BLaER1 treated with 17β-estradiol and CSF1 and Interleukin-3, amounts not matched to agents 10 nM and 100 nM (cell line): ENCODE measurements around the gene FAM186B.
A peak's percentile ranks its signal among the peaks of the same experiment; 100 is the strongest.

Experiments used
- H3K27ac ChIP-seq, 11 experiments: shearing (Covaris generic); formaldehyde crosslinking; 2 replicates each; pipeline ENCODE4 v1.8.1; 2022
- H3K27me3 ChIP-seq, 11 experiments: shearing (Covaris generic); formaldehyde crosslinking; 2 replicates each; pipeline ENCODE4 v1.8.1; 2022
- H3K36me3 ChIP-seq, 11 experiments: shearing (Covaris generic); formaldehyde crosslinking; 2 replicates each; pipeline ENCODE4 v1.8.1; 2022
- H3K4me1 ChIP-seq, 10 experiments: shearing (Covaris generic); formaldehyde crosslinking; 2 replicates each; pipeline ENCODE4 v1.8.1; 2022
- H3K4me2 ChIP-seq, 11 experiments: shearing (Covaris generic); formaldehyde crosslinking; 2 replicates each; pipeline ENCODE4 v1.8.1; 2022
- H3K4me3 ChIP-seq, 10 experiments: shearing (Covaris generic); formaldehyde crosslinking; 2 replicates each; pipeline ENCODE4 v1.8.1; 2022
- H3K9ac ChIP-seq, 11 experiments: shearing (Covaris generic); formaldehyde crosslinking; 2 replicates each; pipeline ENCODE4 v1.8.1; 2022
- H3K9me3 ChIP-seq, 11 experiments: shearing (Covaris generic); formaldehyde crosslinking; replicated peaks in 1 of 11; 2 replicates each; pipeline ENCODE4 v1.8.1; 2022
- H4K20me1 ChIP-seq, 11 experiments: shearing (Covaris generic); formaldehyde crosslinking; 2 replicates each; pipeline ENCODE4 v1.8.1; 2022
- Cebpa-rat ChIP-seq, 11 experiments: shearing (Covaris generic); IDR thresholded peaks; 2 replicates each; pipeline ENCODE4 v1.8.1; 2022

FAM186B gene

DNA sequence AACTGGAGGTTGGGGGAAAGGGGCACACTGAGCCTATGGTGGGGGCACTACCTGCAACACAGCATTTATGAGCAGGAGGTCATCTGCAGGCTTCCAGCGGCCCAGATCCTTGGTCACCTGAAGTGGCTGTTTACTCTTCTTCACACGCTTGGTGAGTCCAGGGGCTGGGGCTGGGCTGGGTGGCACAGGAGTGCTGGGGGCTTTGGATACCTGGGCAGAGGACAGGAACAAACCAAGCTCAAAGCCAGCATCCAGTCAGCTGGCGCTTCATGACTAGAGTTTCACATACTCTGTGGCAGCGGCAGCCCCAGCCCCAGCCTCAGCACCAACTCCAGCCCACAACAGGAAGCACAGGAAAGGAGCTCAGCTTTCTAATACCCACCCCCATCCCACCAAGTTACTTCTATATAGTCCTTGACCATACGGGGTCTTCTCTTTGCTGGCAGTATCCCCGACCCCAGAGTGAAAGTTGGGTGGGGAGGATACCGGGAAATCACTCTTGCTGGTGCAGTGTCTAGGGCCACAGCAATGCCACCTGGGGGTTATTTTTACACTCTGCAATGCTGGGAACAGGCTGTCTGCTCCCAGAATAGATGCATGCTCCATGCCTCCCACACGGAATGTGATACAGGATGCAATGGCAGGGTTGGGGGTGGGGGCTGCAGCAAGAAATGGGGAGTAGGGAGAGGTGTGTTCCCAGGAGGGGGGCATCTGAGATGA is 40.6 kb downstream of the FAM186B start:
- Histone ChIP-seq H3K4me1 (peaks cover 67 to 80% (median 70%) of the 10 kb centered on the region in 10 experiments), H3K27ac (peak overlapping the region in 3 of 11 experiments; percentile 3 to 13 (median 9); a peak in 1 of 22 replicates), H3K4me2 (peak overlapping the region; percentile 66 to 100 (median 94)), H4K20me1 (peaks cover 0 to 60% (median 25%) of the 10 kb centered on the region in 11 experiments; a peak in 14 of 22 replicates), H3K9me3 (no peaks in the 10 kb centered on the region), H3K27me3 (no peaks in the 10 kb centered on the region), H3K4me3 (peak overlapping the region in 1 of 10 experiments; percentile 2; a peak in 2 of 20 replicates), H3K9ac (peak overlapping the region in 9 of 11 experiments; percentile 13 to 49 (median 31); a peak in 8 of 22 replicates), H3K36me3 (peaks cover 50 to 66% (median 54%) of the 10 kb centered on the region in 11 experiments)
- TF ChIP-seq Cebpa-rat (IDR thresholded peaks at IDR 0.05): no peak

DNA sequence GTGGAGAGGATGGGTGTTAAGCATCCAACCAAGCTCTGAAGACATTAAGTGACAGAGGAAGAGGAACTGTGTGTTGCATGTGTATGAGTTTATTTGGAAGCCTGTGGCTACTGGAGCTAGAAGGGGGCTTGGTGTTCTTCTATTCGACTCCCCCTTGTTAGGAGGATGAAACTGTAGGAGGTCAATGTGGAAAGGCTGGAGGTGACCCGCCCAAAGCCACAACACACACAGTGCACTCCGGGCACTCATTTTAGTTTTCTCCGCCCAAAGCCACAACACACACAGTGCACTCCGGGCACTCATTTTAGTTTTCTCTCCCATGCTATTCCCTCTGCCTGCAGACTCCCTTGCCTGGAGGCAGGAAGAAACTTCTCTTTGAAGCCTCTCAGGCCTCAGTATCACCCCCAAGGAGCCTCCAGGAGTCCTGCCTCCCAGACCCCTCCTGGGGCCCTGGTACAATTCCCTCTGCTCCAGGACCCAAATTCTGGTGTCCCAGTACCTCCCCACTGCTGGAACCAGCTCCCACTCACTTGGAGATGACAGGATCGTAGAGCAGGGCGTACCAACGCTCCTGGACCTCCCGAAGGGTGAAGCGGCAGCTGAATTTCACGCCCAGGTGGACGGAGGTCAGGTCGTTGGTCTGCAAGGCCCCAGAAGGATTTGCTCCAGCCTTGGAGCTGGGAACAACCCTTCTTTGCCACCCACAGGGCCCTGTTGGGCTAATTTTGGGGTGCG is 41.3 kb downstream of the FAM186B start:
- Histone ChIP-seq H3K36me3 (peaks cover 57 to 73% (median 62%) of the 10 kb centered on the region in 11 experiments), H3K4me1 (peaks cover 59 to 73% (median 63%) of the 10 kb centered on the region in 10 experiments), H3K4me2 (peak overlapping the region; percentile 66 to 100 (median 94)), H3K9ac (peak overlapping the region in 5 of 11 experiments; percentile 17 to 44 (median 33); a peak in 7 of 22 replicates), H3K27me3 (no peaks in the 10 kb centered on the region), H4K20me1 (peaks cover 0 to 67% (median 25%) of the 10 kb centered on the region in 11 experiments; a peak in 14 of 22 replicates), H3K9me3 (no peaks in the 10 kb centered on the region), H3K4me3 (no peak overlapping the region; a peak in 1 of 20 replicates), H3K27ac (peak overlapping the region in 3 of 11 experiments; percentile 3 to 13 (median 9); a peak in 1 of 22 replicates)
- TF ChIP-seq Cebpa-rat (IDR thresholded peaks at IDR 0.05): no peak

GRCh38 chr12:49562831-49563230 is 42.6 kb downstream of the FAM186B start:
- no peak for TF ChIP-seq Cebpa-rat (IDR thresholded peaks at IDR 0.05)
- H3K4me2 ChIP-seq: peak overlapping the region; percentile 28 to 99 (median 80)
- no peak overlapping the region; a peak in 1 of 22 replicates for H3K27ac ChIP-seq
- peak overlapping the region in 5 of 11 experiments; percentile 16 to 37 (median 32); a peak in 7 of 22 replicates for H3K9ac ChIP-seq
- H3K4me1 ChIP-seq: peaks cover 56 to 69% (median 59%) of the 10 kb centered on the region in 10 experiments
- H4K20me1 ChIP-seq: peaks cover 0 to 79% (median 26%) of the 10 kb centered on the region in 11 experiments; a peak in 14 of 22 replicates
- H3K36me3 ChIP-seq: peaks cover 70 to 86% (median 74%) of the 10 kb centered on the region in 11 experiments
- H3K27me3 ChIP-seq: no peaks in the 10 kb centered on the region
- H3K4me3 ChIP-seq: 0 out of 20 replicates have a peak overlapping the region, but pooled peaks of 1 of the 10 experiments have one; percentile 7
- no peaks in the 10 kb centered on the region for H3K9me3 ChIP-seq

- Histone ChIP-seq H3K27me3 (no peaks in the 10 kb centered on the region), H3K9me3 (no peaks in the 10 kb centered on the region), H3K4me2 (peak overlapping the region; percentile 28 to 99 (median 80)), H4K20me1 (peaks cover 0 to 85% (median 32%) of the 10 kb centered on the region in 11 experiments; a peak in 14 of 22 replicates), H3K4me3 (no peak overlapping the region), H3K9ac (peak overlapping the region in 5 of 11 experiments; percentile 16 to 40 (median 32); a peak in 8 of 22 replicates), H3K27ac (peak overlapping the region in 4 of 11 experiments; percentile 7 to 8 (median 8); a peak in 2 of 22 replicates), H3K4me1 (peaks cover 53 to 67% (median 57%) of the 10 kb centered on the region in 10 experiments), H3K36me3 (peaks cover 76 to 92% (median 80%) of the 10 kb centered on the region in 11 experiments)
- TF ChIP-seq Cebpa-rat (IDR thresholded peaks at IDR 0.05): no peak
These were observed 43.2 kb downstream of the FAM186B start for GRCh38 chr12:49562233-49562632.

- H3K4me2 ChIP-seq: no peak overlapping the region
- H3K9ac ChIP-seq: no peak overlapping the region
- H3K4me3 ChIP-seq: no peak overlapping the region
- peak overlapping the region in 1 of 11 experiments; percentile 28; a peak in 1 of 22 replicates for H3K27ac ChIP-seq
- no peak for TF ChIP-seq Cebpa-rat (IDR thresholded peaks at IDR 0.05)
- peaks cover 91 to 100% (median 94%) of the 10 kb centered on the region in 11 experiments for H3K36me3 ChIP-seq
- no peaks in the 10 kb centered on the region for H3K27me3 ChIP-seq
- peaks cover 39 to 52% (median 42%) of the 10 kb centered on the region in 10 experiments for H3K4me1 ChIP-seq
- peaks cover 0 to 90% (median 32%) of the 10 kb centered on the region in 11 experiments; a peak in 14 of 22 replicates for H4K20me1 ChIP-seq
- no peaks in the 10 kb centered on the region for H3K9me3 ChIP-seq
These were observed 44.7 kb downstream of the FAM186B start for GRCh38 chr12:49560695-49561094.

DNA sequence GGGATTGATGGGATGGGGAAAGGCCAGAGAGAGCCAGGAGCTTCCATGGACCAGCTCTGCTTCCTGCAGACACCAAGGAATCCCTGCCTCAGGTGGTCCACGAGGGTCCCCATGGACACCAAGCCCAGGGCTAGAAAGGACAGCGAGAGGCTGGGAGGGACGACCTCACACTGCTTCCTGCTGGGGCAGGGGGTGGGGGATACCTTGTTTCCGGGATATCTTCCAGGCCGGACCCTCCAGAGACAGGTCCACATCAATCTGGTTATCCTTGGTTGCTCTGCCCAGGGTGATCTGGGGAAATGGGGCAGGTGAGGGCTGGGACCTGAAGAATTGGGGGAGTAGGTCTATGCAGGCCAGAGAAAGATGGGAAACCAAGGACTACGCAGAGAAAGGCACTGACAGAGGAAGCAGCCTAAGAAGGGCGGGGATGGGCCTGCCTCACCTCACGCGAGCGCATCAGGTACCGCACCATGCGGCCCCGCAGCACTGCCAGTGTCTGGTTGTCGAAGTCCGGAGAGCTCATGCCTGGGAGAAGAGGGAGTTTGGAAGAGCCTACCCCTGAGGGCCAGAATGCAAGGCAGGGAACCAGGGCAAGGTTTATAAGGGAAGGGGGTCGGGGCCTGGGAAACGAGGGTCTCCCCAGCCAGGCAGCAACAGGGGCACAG is 46.3 kb downstream of the FAM186B start:
- Histone ChIP-seq H4K20me1 (peaks cover 0 to 77% (median 16%) of the 10 kb centered on the region in 11 experiments; a peak in 13 of 22 replicates), H3K9me3 (no peaks in the 10 kb centered on the region), H3K27ac (no peak overlapping the region), H3K4me2 (no peak overlapping the region), H3K4me1 (peaks cover 24 to 41% (median 29%) of the 10 kb centered on the region in 10 experiments), H3K27me3 (no peaks in the 10 kb centered on the region), H3K9ac (no peak overlapping the region), H3K4me3 (no peak overlapping the region), H3K36me3 (peaks cover 83 to 88% (median 86%) of the 10 kb centered on the region in 11 experiments)
- no peak for TF ChIP-seq Cebpa-rat (IDR thresholded peaks at IDR 0.05)

DNA sequence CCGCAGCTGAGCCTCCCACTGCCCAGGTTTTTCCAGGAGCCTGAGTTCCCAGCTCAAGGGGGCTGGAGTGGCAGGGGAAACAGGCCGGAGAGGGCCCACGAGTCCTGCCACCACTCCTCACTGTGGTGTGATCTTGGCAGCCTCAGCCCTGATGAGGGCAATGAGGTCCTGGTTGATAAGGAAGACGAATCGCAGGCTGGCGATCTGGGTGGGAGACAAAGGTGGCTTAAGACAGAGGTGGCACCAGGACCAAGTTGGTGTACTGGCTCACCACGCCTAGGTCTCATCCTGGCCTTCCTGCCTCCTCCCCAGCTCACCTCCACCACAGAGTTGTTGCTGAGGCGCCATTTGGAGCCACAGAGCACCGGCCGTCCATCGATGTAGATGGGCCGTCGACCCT is 46.9 kb downstream of the FAM186B start:
- H3K27me3 ChIP-seq: no peaks in the 10 kb centered on the region
- H3K4me2 ChIP-seq: no peak overlapping the region
- peaks cover 77 to 82% (median 80%) of the 10 kb centered on the region in 11 experiments for H3K36me3 ChIP-seq
- no peak overlapping the region for H3K9ac ChIP-seq
- peaks cover 0 to 71% (median 10%) of the 10 kb centered on the region in 11 experiments; a peak in 11 of 22 replicates for H4K20me1 ChIP-seq
- H3K4me1 ChIP-seq: peaks cover 17 to 41% (median 27%) of the 10 kb centered on the region in 10 experiments
- H3K27ac ChIP-seq: no peak overlapping the region
- H3K9me3 ChIP-seq: no peaks in the 10 kb centered on the region
- H3K4me3 ChIP-seq: no peak overlapping the region
- TF ChIP-seq Cebpa-rat (IDR thresholded peaks at IDR 0.05): no peak

DNA sequence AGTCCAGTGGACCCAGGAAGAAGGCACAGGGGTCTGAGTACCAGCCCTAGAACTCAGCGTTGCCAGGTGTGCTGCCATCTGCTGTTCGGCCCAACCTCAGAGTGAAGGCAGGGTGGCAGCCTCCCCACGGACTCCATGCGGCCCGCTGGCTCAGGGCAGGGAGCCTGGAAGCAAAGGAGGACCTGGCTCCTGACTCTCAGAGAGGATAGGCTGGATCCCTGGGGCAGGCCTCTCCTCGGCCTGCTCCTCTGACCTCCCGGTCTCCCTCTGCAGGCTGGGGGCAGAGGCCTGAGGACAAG is 47.6 kb downstream of the FAM186B start:
- no peaks in the 10 kb centered on the region for H3K27me3 ChIP-seq
- H3K4me2 ChIP-seq: no peak overlapping the region
- peaks cover 11 to 36% (median 22%) of the 10 kb centered on the region in 10 experiments for H3K4me1 ChIP-seq
- no peak overlapping the region for H3K27ac ChIP-seq
- TF ChIP-seq Cebpa-rat (IDR thresholded peaks at IDR 0.05): no peak
- no peaks in the 10 kb centered on the region for H3K9me3 ChIP-seq
- peaks cover 0 to 64% (median 6%) of the 10 kb centered on the region in 11 experiments; a peak in 9 of 22 replicates for H4K20me1 ChIP-seq
- peaks cover 70 to 76% (median 73%) of the 10 kb centered on the region in 11 experiments for H3K36me3 ChIP-seq
- no peak overlapping the region for H3K4me3 ChIP-seq
- no peak overlapping the region for H3K9ac ChIP-seq
